ENCODE measurements around the gene HTR1E. TPM values are rescaled to one million over a fixed set of nuclear protein-coding genes. Genes with fewer than 3 reads are reported as not detected.

Gene HTR1E
- total RNA-seq, 2 donors from 2014 or later, result not detected

Other genes starting within 250 kb of the HTR1E start
- under 1 TPM in 1 of 2 donors, not detected in 1; 0.40 TPM for gene CGA, start 157.6 kb downstream of the HTR1E start, total RNA-seq
- 100 to 1,000 TPM in 1 of 2 donors, 10 to 100 TPM in 1; 88.3 to 103 TPM for gene ZNF292, start 218.0 kb downstream of the HTR1E start, total RNA-seq

All from T-helper 17 cell (primary cell).